Neutrophil (primary cell): Measurements from ENCODE around the gene RYR2.

Experiments used
- H3K27ac ChIP-seq: fragments of 200-600 bp; sonication (generic); 2 replicates; pipeline ENCODE4 v1.5.1; 2016; ENCODE audit warnings: mild to moderate bottlenecking, moderate library complexity
- H3K27me3 ChIP-seq: fragments of 200-600 bp; sonication (generic); 2 replicates; pipeline ENCODE4 v1.6.0; 2016; ENCODE audit warnings: mild to moderate bottlenecking
- H3K36me3 ChIP-seq: fragments of 200-600 bp; sonication (generic); 2 replicates; pipeline ENCODE4 v1.5.1; 2017
- H3K4me1 ChIP-seq, 2 experiments: fragments of 200-600 bp in 1 of 2; sonication (generic) in 1 of 2; 1 replicate in 1 of 2; 2 replicates in 1 of 2; pipeline versions ENCODE4 v1.5.1 to v1.6.1; 2013 to 2016; ENCODE audit warnings: low read depth in 1 of 2, low read length in 1 of 2, mild to moderate bottlenecking in 1 of 2, moderate library complexity in 1 of 2; ENCODE audit not compliant: control insufficient read depth in 1 of 2, insufficient read depth in 1 of 2
- H3K4me3 ChIP-seq, 2 experiments: fragments of 200-600 bp in 1 of 2; sonication (generic) in 1 of 2; 1 replicate in 1 of 2; 2 replicates in 1 of 2; pipeline ENCODE4 v1.5.1; 2013 to 2016; ENCODE audit warnings: low read depth in 1 of 2, low read length in 1 of 2, mild to moderate bottlenecking in 1 of 2, moderate library complexity in 1 of 2
- H3K9me3 ChIP-seq: fragments of 200-600 bp; sonication (generic); 2 replicates; pipeline ENCODE4 v1.5.1; 2016
- CTCF ChIP-seq: fragments of 200-600 bp; sonication (generic); IDR thresholded peaks from 2 replicates; pipeline ENCODE4 v1.5.1; 2016; ENCODE audit warnings: antibody characterized with exemption

The RYR2 gene

GRCh38 chr1:237197470-237198425 is 155.8 kb downstream of the RYR2 start:
- H3K4me1 ChIP-seq, result no peaks in the 10 kb centered on the region
- H3K36me3 ChIP-seq, result no peaks in the 10 kb centered on the region
- H3K27ac ChIP-seq, result no peak overlapping the region
- H3K27me3 ChIP-seq, result no peaks in the 10 kb centered on the region
- H3K4me3 ChIP-seq, result no peak overlapping the region
- no peak for TF ChIP-seq CTCF
- no peaks in the 10 kb centered on the region for H3K9me3 ChIP-seq

GRCh38 chr1:237199026-237199425 is 157.0 kb downstream of the RYR2 start:
- TF ChIP-seq CTCF, result no peak
- H3K4me3 ChIP-seq, result no peak overlapping the region

GRCh38 chr1:237201155-237201554 is 159.2 kb downstream of the RYR2 start:
- H3K27me3 ChIP-seq, result no peaks in the 10 kb centered on the region

More at GRCh38 chr1:237199026-237199425, 157.0 kb downstream of the RYR2 start:
- Histone ChIP-seq H3K9me3 (no peaks in the 10 kb centered on the region), H3K36me3 (no peaks in the 10 kb centered on the region), H3K4me1 (no peaks in the 10 kb centered on the region), H3K27me3 (no peaks in the 10 kb centered on the region), H3K27ac (no peak overlapping the region)

GRCh38 chr1:237204841-237205240 is 162.9 kb downstream of the RYR2 start:
- TF ChIP-seq CTCF, result no peak
- Histone ChIP-seq H3K36me3 (no peaks in the 10 kb centered on the region), H3K27ac (no peak overlapping the region), H3K4me1 (no peaks in the 10 kb centered on the region), H3K27me3 (no peaks in the 10 kb centered on the region), H3K4me3 (no peak overlapping the region), H3K9me3 (no peaks in the 10 kb centered on the region)

More at GRCh38 chr1:237201155-237201554, 159.2 kb downstream of the RYR2 start:
- Histone ChIP-seq H3K4me1 (no peaks in the 10 kb centered on the region), H3K9me3 (no peaks in the 10 kb centered on the region), H3K4me3 (no peak overlapping the region), H3K36me3 (no peaks in the 10 kb centered on the region), H3K27ac (no peak overlapping the region)
- no peak for TF ChIP-seq CTCF

GRCh38 chr1:237205400-237206064 is 163.5 kb downstream of the RYR2 start:
- Histone ChIP-seq H3K27ac (no peak overlapping the region), H3K36me3 (no peaks in the 10 kb centered on the region), H3K9me3 (no peaks in the 10 kb centered on the region), H3K4me1 (no peaks in the 10 kb centered on the region), H3K27me3 (no peaks in the 10 kb centered on the region), H3K4me3 (no peak overlapping the region)
- TF ChIP-seq CTCF, result no peak
